ENCODE data around the gene UGT1A5.

DNA sequence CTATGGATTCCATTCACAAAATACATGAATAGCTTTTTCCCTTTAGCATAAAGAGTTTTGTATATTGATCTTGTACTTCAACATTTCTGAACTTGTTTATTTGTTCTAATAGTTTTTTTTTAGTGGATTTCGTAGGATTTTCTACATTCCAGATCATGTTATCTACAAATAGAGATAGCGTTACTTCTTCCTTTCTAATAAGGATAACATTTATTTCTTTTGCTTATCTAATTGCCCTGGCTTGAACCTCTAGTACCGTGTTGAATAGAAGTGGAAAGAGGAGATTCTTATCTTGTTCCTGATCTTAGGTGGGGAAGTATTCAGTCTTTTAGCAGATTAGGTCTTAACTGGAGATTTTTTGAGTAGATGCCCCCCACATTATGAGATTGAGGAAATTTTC lies 10.5 kb upstream of the UGT1A5 start:
- no peak for TF ChIP-seq EZH2 (IDR thresholded peaks at IDR 0.05; ENCODE audit: borderline replicate concordance, insufficient read depth, low read length, poor library complexity, severe bottlenecking)
- TF ChIP-seq, protein P1, sequence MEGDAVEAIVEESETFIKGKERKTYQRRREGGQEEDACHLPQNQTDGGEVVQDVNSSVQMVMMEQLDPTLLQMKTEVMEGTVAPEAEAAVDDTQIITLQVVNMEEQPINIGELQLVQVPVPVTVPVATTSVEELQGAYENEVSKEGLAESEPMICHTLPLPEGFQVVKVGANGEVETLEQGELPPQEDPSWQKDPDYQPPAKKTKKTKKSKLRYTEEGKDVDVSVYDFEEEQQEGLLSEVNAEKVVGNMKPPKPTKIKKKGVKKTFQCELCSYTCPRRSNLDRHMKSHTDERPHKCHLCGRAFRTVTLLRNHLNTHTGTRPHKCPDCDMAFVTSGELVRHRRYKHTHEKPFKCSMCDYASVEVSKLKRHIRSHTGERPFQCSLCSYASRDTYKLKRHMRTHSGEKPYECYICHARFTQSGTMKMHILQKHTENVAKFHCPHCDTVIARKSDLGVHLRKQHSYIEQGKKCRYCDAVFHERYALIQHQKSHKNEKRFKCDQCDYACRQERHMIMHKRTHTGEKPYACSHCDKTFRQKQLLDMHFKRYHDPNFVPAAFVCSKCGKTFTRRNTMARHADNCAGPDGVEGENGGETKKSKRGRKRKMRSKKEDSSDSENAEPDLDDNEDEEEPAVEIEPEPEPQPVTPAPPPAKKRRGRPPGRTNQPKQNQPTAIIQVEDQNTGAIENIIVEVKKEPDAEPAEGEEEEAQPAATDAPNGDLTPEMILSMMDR (IDR thresholded peaks at IDR 0.05; ENCODE audit: poor library complexity, severe bottlenecking): no peak
- no peak for TF ChIP-seq RAD21 (conservative IDR thresholded peaks at IDR 0.05)
- no peak for TF ChIP-seq EP300 (conservative IDR thresholded peaks at IDR 0.05; ENCODE audit: poor library complexity, severe bottlenecking)

Data from neural cell (in vitro differentiated cells).